GM18511 (cell line): Measurements from ENCODE around the gene RAB4A.
"Not testable (repeated sequence)": the region's sequence is repeated elsewhere in the genome, so short reads cannot be mapped to it uniquely, and the experiment has no call there.

Experiments used
- ATAC-seq: cut with Tn5 transposase; IDR thresholded peaks from one replicate; pipeline ENCODE4 v1.9.1; 2021; ENCODE audit warnings: mild to moderate bottlenecking, moderate library complexity; ENCODE audit not compliant: unreplicated experiment

RAB4A gene

GRCh38 chr1:229295745-229296144 is 24.8 kb downstream of the RAB4A start:
- ATAC-seq = no peak

- ATAC-seq = no peak
Measured at GRCh38 chr1:229296541-229296941, 25.6 kb downstream of the RAB4A start.

DNA sequence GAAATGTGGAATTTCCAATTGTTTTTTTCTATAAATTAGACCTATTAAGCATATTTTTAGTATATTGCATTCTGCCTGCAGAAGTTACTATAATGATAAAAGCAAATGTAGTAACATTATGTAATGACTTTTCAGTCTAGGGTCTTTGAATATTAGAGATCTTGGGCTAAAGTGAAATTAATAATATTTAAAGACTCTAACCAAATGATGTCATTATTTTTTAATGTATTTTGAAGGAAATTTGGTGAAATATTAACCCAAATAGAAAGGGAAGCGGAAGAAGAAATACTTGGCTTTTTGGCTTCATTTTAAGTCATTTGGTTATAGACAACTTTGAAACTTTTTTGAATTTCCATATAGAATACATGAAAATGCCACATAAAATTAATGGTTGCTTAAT is 26.8 kb downstream of the RAB4A start:
- no peak for ATAC-seq

- no peak for ATAC-seq
Measured at GRCh38 chr1:229298420-229298819, 27.5 kb downstream of the RAB4A start.

DNA sequence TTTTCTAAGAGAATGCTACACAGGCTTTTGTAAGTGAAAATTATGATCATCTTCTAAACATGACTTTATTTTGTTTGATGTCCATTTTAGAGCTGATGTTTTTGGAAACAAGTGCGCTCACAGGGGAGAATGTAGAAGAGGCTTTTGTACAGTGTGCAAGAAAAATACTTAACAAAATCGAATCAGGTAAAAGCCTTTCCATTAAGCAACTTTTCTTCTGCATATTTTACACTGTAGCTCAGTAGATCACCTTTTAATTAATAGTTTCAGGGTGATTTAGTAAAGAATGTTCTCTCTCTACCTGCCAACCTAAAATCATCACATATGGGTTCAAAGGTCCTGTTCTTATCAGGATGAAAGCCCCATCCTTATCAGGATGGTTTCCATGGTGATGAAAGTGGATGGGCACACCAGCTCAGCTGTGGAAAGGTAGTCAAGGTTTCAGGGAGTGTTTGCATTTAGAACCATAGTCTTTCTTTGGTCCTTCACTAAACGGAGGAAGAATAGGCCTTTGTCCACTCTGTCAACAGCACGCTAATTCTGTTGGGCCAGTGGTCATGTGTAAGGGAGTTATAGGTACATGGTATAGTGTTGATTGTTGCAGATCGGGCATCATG is 28.1 kb downstream of the RAB4A start:
- ATAC-seq = no peak

GRCh38 chr1:229300099-229300757 is 29.3 kb downstream of the RAB4A start:
- no peak for ATAC-seq

- ATAC-seq = no peak
Measured at GRCh38 chr1:229302740-229303139, 31.8 kb downstream of the RAB4A start.

DNA sequence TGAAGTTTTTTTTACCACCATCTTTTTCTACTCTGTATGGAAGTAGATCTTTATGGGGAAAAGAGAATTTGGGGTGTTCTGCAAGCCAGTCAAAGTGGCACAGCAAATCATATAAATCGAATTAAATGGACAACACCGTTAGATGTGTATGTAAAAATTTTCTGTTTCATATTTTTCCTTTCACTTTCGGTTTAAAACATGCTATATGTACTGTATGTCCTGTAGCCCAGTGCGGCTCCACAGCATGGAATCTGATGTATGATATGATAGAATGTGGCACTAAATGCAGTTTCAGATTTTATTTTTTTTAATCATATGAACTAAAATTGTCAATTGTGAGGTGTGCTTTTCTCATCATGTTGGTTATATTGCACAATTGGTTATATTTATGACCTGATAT is 32.9 kb downstream of the RAB4A start:
- no peak for ATAC-seq

GRCh38 chr1:229305392-229305791 is 34.5 kb downstream of the RAB4A start:
- ATAC-seq = no peak

GRCh38 chr1:229309074-229309473 is 38.2 kb downstream of the RAB4A start:
- ATAC-seq = no peak

DNA sequence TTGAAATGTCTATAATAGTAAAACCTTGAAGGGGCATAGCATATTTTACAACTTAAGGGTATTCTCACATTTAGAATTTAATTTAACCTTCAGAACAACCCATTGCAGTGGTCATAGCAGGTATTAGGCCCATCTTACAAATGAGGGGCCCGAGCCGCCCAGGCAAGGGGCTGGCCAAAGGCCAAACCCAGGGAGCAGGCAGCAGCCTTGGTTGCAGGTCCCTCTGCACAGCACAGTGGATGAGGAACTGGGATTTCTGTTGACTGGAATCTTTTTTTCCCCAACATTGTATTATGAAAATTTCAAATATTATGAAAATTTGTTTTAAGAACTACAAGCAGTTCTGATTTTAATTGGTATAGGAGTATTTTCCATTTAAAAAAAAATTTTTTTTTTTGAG is 38.8 kb downstream of the RAB4A start:
- ATAC-seq = no peak

DNA sequence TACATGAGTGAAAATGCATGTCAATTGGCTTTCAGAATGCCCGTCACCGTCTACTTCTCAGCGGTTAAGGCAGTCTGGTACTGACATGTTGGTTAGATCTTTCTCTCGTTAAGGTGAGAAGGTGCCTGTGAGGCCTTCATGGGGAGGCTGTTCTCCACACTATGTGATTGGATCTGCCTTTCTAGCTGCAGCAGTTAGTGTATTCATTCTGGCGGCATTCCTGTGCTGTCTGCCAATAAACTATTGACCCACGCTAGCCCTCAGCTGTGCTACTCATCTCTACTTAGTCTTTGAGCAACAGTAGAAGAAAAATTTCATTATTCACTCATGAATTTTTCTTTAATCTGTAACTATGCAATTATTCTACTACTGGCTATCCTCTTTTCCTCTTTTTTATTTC is 39.9 kb downstream of the RAB4A start:
- no peak for ATAC-seq

DNA sequence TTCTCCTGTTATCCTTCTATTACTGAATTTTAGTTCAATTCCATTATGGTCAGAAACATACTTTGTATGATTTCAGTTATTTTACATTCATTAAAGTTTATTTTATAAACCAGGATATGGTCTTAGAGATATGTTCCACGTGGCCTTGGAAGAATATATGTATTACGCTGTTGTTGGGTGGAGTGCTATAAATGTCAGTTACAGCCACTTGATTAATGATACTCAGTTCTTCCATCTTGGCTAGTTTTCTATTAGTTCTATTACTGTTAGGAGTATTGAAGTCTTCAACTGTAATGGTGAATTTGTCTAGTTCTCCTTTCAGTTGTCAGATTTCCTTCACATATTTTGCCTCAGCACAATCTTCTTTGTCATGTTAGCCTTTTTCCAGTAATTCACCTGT is 45.3 kb downstream of the RAB4A start:
- ATAC-seq = no peak

GRCh38 chr1:229318056-229318455 is 47.1 kb downstream of the RAB4A start:
- no peak for ATAC-seq

DNA sequence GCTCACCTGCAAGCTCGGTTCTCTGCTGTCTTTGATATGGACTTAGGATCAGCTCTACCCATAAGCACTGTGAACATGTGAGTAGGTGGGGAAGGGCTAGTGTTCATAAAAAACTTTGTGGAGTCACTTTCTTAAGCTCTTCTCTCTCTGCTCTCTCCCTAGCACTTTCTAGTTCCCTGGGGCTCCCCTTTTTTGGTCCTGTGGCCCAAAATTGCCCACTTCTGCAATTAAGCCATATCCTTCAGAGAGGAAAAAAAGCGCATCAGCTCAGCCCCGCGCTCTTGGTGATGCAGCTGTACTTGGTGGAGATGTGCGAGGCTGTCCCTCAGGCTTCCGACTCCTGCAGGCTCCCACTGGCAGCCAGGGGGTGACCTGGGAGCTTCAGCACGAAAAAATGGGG is 48.6 kb downstream of the RAB4A start:
- ATAC-seq = no peak

- no peak for ATAC-seq
Measured at GRCh38 chr1:229323201-229323600, 52.3 kb downstream of the RAB4A start.

DNA sequence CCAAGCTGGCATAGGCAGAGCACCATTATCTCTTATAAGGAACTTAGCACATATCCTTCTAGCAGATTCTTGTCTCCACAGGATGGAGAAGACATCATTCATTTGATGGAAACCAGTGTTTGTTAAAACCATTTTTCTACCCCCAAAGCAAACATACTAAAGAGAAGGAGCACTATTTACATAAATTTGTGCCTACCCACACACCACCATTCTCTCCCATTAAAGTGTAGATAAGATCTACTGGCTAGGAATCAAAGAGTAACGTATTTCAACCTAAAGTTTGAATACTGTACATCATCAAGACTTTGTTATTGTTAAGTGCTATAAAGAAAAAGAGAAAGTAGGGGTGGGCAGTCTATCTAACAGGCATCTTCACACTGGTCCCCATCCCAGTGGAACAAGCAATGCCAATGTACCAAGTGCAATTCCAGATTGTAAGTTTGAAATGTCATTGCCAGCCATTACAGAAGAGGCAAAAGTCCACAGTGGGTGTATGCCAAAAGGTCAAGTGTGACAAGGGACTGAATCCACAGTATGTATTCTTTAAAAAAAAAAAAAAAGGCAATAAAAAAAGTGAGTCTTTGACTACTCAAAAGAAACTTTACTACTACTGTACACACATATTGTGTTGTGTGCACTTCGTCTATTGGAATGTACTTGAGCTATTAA is 53.1 kb downstream of the RAB4A start:
- no peak for ATAC-seq

DNA sequence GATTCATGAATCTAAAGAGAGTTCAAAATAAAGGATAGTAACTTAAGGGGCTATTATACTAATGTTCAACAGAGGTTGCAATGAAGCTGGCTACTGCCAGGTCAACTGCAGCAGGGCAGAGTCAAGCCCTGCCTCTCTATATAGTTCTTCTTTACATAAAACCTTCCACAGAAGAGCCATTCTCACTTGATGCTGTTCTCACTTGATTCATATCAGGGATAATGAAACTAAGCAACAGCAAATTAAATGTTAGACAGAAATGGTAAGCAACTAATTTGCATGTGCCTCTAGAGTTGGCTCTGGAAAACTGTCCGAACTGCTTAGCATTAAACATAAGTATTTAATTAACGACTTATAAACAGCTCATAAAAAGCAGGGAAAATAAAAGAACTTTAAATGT is 54.5 kb downstream of the RAB4A start:
- ATAC-seq = no peak

DNA sequence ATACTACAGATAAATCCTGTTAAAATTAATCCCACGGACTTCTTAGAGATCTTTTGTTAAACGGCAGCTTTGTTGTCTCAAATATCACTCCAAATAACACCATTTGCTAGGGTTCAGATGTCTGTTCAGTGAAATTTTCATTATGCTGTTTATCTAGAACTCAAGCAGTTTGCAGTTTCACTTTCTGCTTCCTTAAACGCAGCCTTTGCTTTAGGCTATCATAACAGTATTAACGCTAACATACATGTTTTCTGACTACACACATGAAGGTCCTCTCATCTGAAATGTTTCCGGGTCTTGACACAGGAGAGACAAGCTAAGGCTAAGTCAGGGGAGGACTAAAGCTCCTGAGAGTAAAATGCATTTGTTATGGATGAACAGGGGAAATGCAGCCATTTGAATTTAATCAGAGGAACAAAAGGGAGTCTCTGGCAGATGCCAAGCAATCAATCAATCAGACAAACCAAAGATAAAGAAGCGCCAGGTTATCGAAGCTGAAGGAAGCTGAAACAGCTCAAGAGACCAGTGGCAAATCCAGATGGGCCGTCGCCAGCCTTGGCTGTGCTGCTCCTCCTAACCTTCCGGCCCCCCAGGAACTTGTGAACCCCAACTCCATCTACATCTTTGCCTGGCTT is 55.1 kb downstream of the RAB4A start:
- no peak for ATAC-seq

DNA sequence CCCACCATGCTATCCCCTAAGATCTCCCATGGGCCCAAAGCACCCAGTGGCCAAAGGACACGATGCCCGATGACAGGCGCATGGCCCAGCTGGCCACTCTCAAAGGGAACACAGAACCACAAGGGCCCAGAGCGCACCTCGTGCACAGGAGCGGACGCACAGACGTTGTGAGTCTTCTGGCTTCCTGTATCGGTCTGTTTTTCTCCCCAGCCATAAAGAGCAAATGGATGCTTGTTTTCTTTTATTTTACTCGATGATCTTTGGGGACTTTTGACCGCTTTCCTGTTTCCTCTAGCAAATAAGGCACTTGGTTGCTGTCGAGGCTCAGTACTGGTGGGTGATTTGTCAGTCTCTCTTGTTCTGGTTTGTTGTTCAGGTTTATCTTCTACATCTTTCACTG is 55.7 kb downstream of the RAB4A start:
- no peak for ATAC-seq

DNA sequence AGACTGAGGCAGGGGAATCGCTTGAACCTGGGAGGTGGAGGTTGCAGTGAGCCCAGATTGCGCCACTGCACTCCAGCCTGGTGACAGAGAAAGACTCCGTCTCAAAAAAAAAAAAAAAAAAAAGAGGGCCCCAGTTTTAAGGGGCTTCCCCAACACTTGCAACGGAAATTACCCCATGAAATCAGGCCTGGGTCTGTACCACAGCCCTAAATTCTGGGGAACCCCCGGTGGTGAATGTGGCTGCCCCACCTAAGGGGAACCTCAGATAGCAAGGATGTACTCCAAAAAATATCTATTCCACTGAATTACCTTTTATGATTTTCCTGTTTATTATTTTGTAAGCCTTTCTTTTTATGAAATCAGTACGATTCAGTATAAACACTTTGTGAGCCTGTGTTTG is 56.9 kb downstream of the RAB4A start:
- ATAC-seq = not testable (repeated sequence)
